ENCODE measurements around the gene BTF3L4. TPM values are rescaled to one million over a fixed set of nuclear protein-coding genes. Genes with fewer than 3 reads are reported as not detected.
A peak's percentile ranks its signal among the peaks of the same experiment; 100 is the strongest.

The BTF3L4 gene
- total and polyA plus RNA-seq, 2 experiments from 2014 or later = 112 to 154 TPM

DNA sequence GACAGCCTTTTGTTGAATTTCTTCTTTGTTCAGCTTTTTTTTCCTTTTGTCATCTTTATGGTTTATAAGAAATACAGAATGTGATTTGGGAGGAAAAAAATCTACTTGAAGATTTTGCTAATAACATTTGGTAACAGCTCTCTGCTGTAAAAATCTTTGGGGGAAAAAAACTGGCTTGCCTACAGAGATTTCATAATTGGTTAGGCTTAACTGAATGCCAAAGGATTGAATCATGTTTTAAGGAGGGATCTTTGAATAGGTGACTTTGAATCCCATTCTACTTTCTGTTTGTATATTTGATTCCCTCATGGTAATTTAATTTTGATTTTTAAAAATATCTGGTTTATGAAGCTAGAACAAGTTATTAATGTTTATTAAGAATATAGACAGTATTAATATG lies 3.2 kb downstream of the BTF3L4 start:
- TF ChIP-seq, protein P1, sequence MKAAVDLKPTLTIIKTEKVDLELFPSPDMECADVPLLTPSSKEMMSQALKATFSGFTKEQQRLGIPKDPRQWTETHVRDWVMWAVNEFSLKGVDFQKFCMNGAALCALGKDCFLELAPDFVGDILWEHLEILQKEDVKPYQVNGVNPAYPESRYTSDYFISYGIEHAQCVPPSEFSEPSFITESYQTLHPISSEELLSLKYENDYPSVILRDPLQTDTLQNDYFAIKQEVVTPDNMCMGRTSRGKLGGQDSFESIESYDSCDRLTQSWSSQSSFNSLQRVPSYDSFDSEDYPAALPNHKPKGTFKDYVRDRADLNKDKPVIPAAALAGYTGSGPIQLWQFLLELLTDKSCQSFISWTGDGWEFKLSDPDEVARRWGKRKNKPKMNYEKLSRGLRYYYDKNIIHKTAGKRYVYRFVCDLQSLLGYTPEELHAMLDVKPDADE (IDR thresholded peaks at IDR 0.05) = no peak
- TF ChIP-seq ZNF331 (CRISPR knock-in tag; IDR thresholded peaks at IDR 0.05; ENCODE audit: low read depth) (no peak), EZH2 (IDR thresholded peaks at IDR 0.05; ENCODE audit: low read depth, unreplicated experiment) (no peak), POLR2AphosphoS5 (IDR thresholded peaks at IDR 0.05; ENCODE audit: low read depth) (no peak), JUNB (IDR thresholded peaks at IDR 0.05; ENCODE audit: unreplicated experiment) (no peak), STAT1 (IDR thresholded peaks at IDR 0.05; ENCODE audit: unreplicated experiment) (no peak), CREB1 (CRISPR knock-in tag; IDR thresholded peaks at IDR 0.05; ENCODE audit: low read depth) (no peak), NANOG (IDR thresholded peaks at IDR 0.05; ENCODE audit: borderline replicate concordance) (no peak), EZH2phosphoT487 (IDR thresholded peaks at IDR 0.05; ENCODE audit: unreplicated experiment) (no peak), ZNF114 (CRISPR knock-in tag; IDR thresholded peaks at IDR 0.05) (no peak)
- TF ChIP-seq, protein P2, sequence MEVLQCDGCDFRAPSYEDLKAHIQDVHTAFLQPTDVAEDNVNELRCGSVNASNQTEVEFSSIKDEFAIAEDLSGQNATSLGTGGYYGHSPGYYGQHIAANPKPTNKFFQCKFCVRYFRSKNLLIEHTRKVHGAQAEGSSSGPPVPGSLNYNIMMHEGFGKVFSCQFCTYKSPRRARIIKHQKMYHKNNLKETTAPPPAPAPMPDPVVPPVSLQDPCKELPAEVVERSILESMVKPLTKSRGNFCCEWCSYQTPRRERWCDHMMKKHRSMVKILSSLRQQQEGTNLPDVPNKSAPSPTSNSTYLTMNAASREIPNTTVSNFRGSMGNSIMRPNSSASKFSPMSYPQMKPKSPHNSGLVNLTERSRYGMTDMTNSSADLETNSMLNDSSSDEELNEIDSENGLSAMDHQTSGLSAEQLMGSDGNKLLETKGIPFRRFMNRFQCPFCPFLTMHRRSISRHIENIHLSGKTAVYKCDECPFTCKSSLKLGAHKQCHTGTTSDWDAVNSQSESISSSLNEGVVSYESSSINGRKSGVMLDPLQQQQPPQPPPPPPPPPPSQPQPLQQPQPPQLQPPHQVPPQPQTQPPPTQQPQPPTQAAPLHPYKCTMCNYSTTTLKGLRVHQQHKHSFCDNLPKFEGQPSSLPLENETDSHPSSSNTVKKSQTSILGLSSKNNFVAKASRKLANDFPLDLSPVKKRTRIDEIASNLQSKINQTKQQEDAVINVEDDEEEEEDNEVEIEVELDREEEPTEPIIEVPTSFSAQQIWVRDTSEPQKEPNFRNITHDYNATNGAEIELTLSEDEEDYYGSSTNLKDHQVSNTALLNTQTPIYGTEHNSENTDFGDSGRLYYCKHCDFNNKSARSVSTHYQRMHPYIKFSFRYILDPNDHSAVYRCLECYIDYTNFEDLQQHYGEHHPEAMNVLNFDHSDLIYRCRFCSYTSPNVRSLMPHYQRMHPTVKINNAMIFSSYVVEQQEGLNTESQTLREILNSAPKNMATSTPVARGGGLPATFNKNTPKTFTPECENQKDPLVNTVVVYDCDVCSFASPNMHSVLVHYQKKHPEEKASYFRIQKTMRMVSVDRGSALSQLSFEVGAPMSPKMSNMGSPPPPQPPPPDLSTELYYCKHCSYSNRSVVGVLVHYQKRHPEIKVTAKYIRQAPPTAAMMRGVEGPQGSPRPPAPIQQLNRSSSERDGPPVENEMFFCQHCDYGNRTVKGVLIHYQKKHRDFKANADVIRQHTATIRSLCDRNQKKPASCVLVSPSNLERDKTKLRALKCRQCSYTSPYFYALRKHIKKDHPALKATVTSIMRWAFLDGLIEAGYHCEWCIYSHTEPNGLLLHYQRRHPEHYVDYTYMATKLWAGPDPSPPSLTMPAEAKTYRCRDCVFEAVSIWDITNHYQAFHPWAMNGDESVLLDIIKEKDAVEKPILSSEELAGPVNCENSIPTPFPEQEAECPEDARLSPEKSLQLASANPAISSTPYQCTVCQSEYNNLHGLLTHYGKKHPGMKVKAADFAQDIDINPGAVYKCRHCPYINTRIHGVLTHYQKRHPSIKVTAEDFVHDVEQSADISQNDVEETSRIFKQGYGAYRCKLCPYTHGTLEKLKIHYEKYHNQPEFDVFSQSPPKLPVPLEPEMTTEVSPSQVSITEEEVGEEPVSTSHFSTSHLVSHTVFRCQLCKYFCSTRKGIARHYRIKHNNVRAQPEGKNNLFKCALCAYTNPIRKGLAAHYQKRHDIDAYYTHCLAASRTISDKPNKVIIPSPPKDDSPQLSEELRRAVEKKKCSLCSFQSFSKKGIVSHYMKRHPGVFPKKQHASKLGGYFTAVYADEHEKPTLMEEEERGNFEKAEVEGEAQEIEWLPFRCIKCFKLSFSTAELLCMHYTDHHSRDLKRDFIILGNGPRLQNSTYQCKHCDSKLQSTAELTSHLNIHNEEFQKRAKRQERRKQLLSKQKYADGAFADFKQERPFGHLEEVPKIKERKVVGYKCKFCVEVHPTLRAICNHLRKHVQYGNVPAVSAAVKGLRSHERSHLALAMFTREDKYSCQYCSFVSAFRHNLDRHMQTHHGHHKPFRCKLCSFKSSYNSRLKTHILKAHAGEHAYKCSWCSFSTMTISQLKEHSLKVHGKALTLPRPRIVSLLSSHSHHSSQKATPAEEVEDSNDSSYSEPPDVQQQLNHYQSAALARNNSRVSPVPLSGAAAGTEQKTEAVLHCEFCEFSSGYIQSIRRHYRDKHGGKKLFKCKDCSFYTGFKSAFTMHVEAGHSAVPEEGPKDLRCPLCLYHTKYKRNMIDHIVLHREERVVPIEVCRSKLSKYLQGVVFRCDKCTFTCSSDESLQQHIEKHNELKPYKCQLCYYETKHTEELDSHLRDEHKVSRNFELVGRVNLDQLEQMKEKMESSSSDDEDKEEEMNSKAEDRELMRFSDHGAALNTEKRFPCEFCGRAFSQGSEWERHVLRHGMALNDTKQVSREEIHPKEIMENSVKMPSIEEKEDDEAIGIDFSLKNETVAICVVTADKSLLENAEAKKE (CRISPR knock-in tag; IDR thresholded peaks at IDR 0.05) = no peak
- TF ChIP-seq, protein P3, sequence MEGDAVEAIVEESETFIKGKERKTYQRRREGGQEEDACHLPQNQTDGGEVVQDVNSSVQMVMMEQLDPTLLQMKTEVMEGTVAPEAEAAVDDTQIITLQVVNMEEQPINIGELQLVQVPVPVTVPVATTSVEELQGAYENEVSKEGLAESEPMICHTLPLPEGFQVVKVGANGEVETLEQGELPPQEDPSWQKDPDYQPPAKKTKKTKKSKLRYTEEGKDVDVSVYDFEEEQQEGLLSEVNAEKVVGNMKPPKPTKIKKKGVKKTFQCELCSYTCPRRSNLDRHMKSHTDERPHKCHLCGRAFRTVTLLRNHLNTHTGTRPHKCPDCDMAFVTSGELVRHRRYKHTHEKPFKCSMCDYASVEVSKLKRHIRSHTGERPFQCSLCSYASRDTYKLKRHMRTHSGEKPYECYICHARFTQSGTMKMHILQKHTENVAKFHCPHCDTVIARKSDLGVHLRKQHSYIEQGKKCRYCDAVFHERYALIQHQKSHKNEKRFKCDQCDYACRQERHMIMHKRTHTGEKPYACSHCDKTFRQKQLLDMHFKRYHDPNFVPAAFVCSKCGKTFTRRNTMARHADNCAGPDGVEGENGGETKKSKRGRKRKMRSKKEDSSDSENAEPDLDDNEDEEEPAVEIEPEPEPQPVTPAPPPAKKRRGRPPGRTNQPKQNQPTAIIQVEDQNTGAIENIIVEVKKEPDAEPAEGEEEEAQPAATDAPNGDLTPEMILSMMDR (conservative IDR thresholded peaks at IDR 0.05; ENCODE audit: low read depth in 2 of 2) = no peak
- no peak overlapping the region for H2AFZ ChIP-seq
- Mint-ChIP-seq H3K4me3 (peak overlapping the region; percentile 57; the same call in 1 of the 3 replicates), H3K9me3 (no peaks in the 10 kb centered on the region), H3K36me3 (ENCODE audit: low read depth) (peaks cover 56% of the 10 kb centered on the region), H3K4me1 (peaks cover 17% of the 10 kb centered on the region), H3K27ac (peak overlapping the region; percentile 84), H3K27me3 (ENCODE audit: insufficient read depth, low read depth, poor library complexity) (peaks cover 9% of the 10 kb centered on the region)
- peaks cover 78% of the 10 kb centered on the region for H3K79me2 ChIP-seq (replicated peaks; ENCODE audit: insufficient read depth)
- no peak overlapping the region for H3K4me3 ChIP-seq
- H4K20me1 ChIP-seq (replicated peaks; ENCODE audit: insufficient read depth) = peaks cover 19% of the 10 kb centered on the region
- H3K27ac ChIP-seq (ENCODE audit: low read depth) = peak overlapping the region; percentile 23
- no peaks in the 10 kb centered on the region; the same call in 1 of the 2 replicates for H3F3A ChIP-seq (replicated peaks; ENCODE audit: low read depth)
- H3K9me2 ChIP-seq (ENCODE audit: insufficient read depth) = no peaks in the 10 kb centered on the region
- no peak for DNase-seq (ENCODE audit: low spot score)
- peaks cover 14% of the 10 kb centered on the region for H3K4me1 ChIP-seq (ENCODE audit: insufficient read depth)
- ATAC-seq = no peak
- H3K4me2 ChIP-seq = no peak overlapping the region
- H3K36me3 ChIP-seq (ENCODE audit: insufficient read depth) = peaks cover 34% of the 10 kb centered on the region
- H3K27me3 ChIP-seq (ENCODE audit: insufficient read depth) = no peaks in the 10 kb centered on the region
